GM21526 (cell line): ENCODE measurements around the gene ALDOA.
"Not testable (repeated sequence)": the region's sequence is repeated elsewhere in the genome, so short reads cannot be mapped to it uniquely, and the experiment has no call there.

ENCODE experiments used
- ATAC-seq: cut with Tn5 transposase; IDR thresholded peaks from one replicate; pipeline ENCODE4 v1.9.1; 2021; ENCODE audit warnings: moderate library complexity; ENCODE audit not compliant: unreplicated experiment, low FRiP score

ALDOA gene

DNA sequence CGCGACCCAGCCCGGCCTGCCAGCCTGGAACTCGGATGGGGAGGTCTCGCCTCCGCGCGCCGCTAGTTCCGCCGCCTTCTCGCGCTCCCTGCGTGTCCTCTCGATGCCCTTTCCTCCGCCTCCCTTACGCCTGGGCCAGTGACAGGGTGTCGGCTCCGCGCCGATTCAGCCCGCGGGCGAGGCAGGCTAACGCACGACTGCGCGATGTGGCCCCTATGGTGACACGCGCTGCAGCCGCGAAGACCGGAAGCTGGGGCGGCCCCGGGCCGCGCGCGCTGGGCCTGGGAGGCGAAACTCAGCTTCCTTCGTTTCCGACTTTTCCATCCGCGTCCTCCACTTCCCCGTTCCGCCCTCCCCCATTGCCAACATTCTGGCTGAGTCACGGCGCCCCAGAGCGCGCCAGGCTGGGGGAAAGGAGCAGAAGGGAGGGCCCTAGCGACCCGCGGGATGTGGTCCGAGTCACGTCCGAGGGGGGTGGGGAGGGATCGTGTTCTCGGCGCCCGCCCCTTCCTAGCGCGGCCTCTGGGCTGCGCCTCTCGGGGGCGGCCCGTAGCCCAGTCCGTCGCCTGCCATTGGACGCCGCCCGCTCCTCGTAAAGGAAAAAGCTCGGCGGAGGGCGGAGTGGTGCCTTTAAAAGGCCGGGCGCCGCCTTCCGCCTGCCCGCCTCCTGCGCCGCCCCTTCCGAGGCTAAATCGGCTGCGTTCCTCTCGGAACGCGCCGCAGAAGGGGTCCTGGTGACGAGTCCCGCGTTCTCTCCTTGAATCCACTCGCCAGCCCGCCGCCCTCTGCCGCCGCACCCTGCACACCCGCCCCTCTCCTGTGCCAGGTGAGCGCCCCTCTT is at the start of gene ALDOA:
Gene ALDOA (plus strand): TSS at position 659 of the 841 bp plus-strand sequence. CDS start 1,138 bp downstream, outside the sequence.
- ATAC-seq = peak; percentile 52

- no peak for ATAC-seq
Measured at GRCh38 chr16:30016555-30017276, 48.8 kb upstream of the ALDOA start.

GRCh38 chr16:30017277-30017656 is 48.3 kb upstream of the ALDOA start:
- ATAC-seq = no peak

- not testable (repeated sequence) for ATAC-seq
Measured at GRCh38 chr16:30017937-30018336, 47.6 kb upstream of the ALDOA start.

DNA sequence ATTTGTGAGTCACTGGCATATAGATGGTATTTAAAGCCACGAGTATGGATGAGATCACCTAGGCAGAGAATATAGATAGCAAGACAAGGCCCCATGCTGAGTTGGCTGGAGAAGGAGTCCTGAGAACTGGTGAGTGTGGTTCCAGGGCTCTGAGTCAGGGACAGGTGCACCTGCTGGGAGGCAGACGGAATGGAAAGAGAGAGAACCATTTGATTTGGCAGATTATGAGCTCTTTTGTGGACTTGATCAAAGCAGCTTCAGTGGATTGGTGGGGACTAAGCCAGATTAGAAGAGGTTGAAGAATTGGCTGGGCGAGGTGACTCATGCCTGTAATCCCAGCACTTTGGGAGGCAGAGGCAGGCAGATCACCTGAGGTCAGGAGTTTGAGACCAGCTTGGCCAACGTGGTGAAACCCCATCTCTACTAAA is 46.8 kb upstream of the ALDOA start:
- no peak for ATAC-seq

DNA sequence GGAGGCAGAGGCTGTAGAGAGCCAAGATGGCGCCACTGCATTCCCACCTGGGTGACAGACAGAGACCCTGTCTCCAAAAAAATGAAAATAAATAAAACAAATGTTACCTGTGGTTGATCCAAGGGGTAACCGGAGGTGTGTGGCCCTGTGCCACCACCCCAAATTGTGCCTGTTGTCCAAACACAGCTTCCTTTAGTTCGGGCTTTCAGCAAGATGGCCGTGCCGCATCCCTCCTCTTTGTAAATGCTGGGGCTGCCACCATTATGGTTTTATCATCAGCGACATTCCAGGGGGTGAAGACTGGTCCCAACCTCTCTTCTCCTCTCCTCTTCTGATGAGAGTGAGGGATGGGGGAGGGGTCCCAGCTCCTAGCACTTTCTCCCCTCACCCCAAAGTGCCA is 42.7 kb upstream of the ALDOA start, which contains the start of gene C16orf92:
Gene C16orf92 (plus strand): TSS at position 312 of the 400 bp plus-strand sequence. CDS start 143 bp downstream, outside the sequence.
- no peak for ATAC-seq

- ATAC-seq = no peak
Measured at GRCh38 chr16:30023586-30023985, 42.0 kb upstream of the ALDOA start.

GRCh38 chr16:30024451-30024850 is 41.1 kb upstream of the ALDOA start:
- no peak for ATAC-seq

- no peak for ATAC-seq
Measured at GRCh38 chr16:30025156-30025555, 40.4 kb upstream of the ALDOA start.

- ATAC-seq = no peak
Measured at GRCh38 chr16:30025574-30025973, 40.0 kb upstream of the ALDOA start.

DNA sequence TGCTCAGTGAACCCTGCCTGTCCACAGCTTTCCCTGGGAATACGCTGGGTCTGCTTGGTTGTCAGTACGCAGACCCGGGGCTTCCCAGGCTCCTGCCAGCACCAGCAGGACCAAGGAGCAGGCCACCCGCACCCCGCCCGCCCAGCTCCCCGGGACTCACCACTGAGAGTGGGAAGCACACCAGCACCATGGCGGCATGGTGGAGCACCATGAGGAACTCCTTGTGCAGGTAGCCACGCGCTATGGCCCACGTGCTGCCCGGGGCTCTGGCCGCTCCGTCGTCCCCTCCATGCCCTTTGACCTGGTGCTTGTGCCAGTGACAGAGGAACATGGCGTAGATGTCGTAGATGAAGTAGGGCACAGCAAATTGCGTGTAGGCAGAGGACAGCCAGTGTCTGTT is 39.1 kb upstream of the ALDOA start:
- no peak for ATAC-seq

GRCh38 chr16:30027588-30028437 is 37.7 kb upstream of the ALDOA start:
- ATAC-seq = no peak

DNA sequence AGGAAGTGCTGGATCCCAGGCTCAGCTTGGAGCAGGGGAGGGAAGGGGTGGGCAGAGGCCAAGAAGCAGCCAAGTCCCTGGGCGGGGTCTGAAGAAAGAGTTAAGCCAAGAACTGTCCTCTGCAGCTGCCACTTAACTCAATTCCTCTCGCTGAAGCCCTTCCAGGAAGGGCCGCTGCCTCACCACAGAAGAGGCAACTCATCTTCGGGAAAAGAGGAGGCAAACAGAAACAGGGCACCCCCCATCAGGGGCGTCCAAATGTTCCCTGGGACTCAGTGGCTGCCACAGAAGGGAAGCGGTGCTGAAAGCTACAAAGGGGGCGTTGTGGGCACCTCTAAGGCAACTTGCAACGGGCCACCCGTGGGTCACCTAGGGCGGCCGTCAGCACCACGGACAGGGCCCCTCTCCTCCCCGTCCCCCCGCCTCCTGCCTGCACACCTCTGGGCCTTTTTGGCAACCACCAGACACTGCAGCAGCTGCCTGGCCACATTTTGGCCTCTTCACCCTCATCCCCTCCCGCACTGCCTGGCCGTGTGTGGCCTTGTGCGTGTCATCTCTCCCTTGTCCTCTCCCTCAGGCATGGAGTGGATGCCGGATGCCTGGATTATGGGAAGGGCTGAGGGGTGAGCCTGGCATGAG is 37.0 kb upstream of the ALDOA start:
- ATAC-seq = no peak

GRCh38 chr16:30030011-30030685 is 35.4 kb upstream of the ALDOA start:
- ATAC-seq = no peak

DNA sequence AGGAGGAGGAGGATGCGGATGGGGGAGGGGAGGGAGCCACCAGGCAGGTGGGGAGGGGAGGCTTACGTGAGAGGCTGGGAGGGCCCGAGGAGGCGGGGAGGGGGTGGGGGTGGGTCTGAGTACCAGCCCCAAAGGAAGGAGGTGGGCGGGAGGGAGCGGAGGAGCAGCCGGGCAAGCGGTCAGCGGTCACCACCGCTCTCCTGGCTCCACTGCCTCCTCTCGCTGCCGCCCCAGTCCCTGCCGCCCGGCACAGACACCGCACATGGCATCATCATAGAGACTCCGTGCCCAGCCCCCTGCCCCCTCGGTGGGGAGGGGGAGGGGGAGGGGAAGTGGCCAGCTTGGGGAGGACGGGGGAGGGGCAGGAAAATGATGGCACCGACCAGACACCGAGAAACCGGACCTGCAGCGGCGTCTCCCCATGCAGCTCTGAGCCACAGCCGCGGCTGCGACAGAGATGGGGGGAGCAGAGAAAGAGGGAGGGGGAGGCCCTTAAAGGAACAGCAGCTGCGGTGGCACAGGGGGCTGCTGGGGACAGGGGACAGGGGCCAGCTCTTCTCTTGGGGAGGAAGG is 34.6 kb upstream of the ALDOA start, which contains the start of gene TLCD3B:
Gene TLCD3B (minus strand): TSS at position 431 of the 573 bp plus-strand sequence. CDS start 744 bp downstream, outside the sequence.
- ATAC-seq = no peak

DNA sequence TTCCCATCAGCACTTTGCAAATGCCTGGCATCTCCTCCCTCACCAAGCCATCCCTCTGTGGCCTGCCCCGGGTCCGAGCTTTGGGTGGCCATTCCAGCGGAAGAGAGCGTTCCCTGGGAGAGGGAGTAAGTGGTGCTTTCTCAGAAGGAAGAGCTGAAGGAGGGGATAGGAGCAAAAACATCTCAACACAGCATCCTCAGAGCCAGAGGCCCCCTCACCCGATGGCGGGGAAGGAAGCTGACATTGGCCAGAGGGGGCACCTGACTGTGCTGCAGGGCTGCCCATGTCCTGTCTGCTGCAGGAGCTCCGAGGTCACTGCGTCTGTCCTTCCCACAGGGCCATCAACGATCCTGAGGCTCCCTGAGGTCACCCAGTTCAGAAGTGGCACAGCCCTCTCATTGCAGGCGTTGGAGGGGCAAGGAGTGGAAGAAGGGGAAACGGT is 34.1 kb upstream of the ALDOA start:
- no peak for ATAC-seq

DNA sequence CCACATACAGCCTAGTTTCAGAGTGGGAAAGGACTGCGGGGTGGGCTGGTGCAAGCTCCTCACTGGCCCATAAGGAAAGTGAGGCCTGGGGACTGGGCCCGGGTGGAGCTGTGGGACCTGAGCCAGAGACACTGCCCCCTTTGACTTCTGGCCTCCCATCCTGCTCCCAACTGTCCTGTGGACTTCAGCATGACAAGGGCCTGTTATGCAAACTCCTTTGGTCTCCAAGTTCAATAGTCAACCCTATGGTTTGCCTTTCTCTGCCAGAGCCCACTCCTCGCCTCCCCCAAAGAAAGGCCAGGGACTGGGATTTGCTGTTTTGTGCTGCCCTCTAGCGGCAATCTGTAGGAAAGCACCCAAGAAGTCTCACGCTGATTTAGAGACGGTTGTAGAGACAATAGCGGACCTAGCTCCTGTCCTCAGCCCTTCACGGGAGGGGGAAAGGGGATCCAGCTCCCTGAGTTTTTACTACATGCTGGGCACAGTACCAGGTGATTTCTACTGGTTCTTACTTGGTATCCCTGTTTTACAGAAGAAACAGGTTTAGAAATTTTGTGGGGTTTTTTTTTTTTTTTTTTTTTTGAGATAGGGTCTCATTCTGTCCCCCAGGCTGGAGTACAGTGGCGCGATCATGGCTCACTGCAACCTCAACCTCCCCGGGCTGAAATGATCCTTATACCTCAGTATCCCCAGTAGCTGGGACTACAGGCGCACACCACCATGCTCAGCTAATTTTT is 33.3 kb upstream of the ALDOA start:
- no peak for ATAC-seq

GRCh38 chr16:30033270-30033669 is 32.3 kb upstream of the ALDOA start:
- no peak for ATAC-seq
